DOHH2 (cell line): Measurements from ENCODE around the gene PTPRZ1.

Source experiments
- H3F3A ChIP-seq: fragments of 200-600 bp; sonication (generic), shearing (Covaris generic); 2 replicates; pipeline ENCODE4 v1.6.0; 2016; ENCODE audit warnings: antibody characterized with exemption, mild to moderate bottlenecking; ENCODE audit not compliant: control insufficient read depth, insufficient read depth
- H3K27ac ChIP-seq: fragments of 200-600 bp; sonication (generic); 2 replicates; pipeline ENCODE4 v1.5.1; 2014; ENCODE audit warnings: low read depth, mild to moderate bottlenecking, low read length, moderate library complexity
- H3K27me3 ChIP-seq: fragments of 200-600 bp; sonication (generic); 2 replicates; pipeline ENCODE4 v1.6.1; 2014; ENCODE audit warnings: mild to moderate bottlenecking, low read length, mixed read lengths; ENCODE audit not compliant: control insufficient read depth
- H3K36me3 ChIP-seq: fragments of 200-600 bp; sonication (generic); 2 replicates; pipeline ENCODE4 v1.6.1; 2014; ENCODE audit warnings: mild to moderate bottlenecking, low read length, moderate library complexity, mixed read lengths; ENCODE audit not compliant: control insufficient read depth
- H3K4me1 ChIP-seq: fragments of 200-600 bp; sonication (generic); 2 replicates; pipeline ENCODE4 v1.6.1; 2014; ENCODE audit warnings: mild to moderate bottlenecking, low read length, mixed read lengths; ENCODE audit not compliant: control insufficient read depth
- H3K4me2 ChIP-seq: fragments of 200-600 bp; sonication (generic); 2 replicates; pipeline ENCODE4 v1.6.0; 2014; ENCODE audit warnings: mild to moderate bottlenecking, low read length, moderate library complexity
- H3K4me3 ChIP-seq: fragments of 200-600 bp; sonication (generic); 2 replicates; pipeline ENCODE4 v1.5.1; 2014; ENCODE audit warnings: mild to moderate bottlenecking, low read length, mixed read lengths
- H3K79me2 ChIP-seq: fragments of 200-600 bp; sonication (generic); 2 replicates; pipeline ENCODE4 v1.6.1; 2014; ENCODE audit warnings: mild to moderate bottlenecking, low read length, mixed read lengths; ENCODE audit not compliant: control insufficient read depth
- H3K9me2 ChIP-seq: fragments of 200-600 bp; sonication (generic); replicated peaks from 2 replicates; pipeline ENCODE4 v1.6.1; 2014; ENCODE audit warnings: mild to moderate bottlenecking, low read length, mixed read lengths; ENCODE audit not compliant: control insufficient read depth
- H3K9me3 ChIP-seq: fragments of 200-600 bp; sonication (generic); 2 replicates; pipeline ENCODE4 v1.6.1; 2014; ENCODE audit warnings: antibody characterized with exemption, low read length, mixed read lengths; ENCODE audit not compliant: control insufficient read depth, insufficient read depth
- H4K20me1 ChIP-seq: fragments of 200-600 bp; sonication (generic); 2 replicates; pipeline ENCODE4 v1.6.0; 2014; ENCODE audit warnings: low read depth, mild to moderate bottlenecking, antibody characterized with exemption, low read length, moderate library complexity; ENCODE audit not compliant: control insufficient read depth, insufficient read depth
- CTCF ChIP-seq: fragments of 200-600 bp; sonication (generic); IDR thresholded peaks from one replicate; pipeline ENCODE4 v1.5.1; 2014; ENCODE audit warnings: antibody characterized with exemption, mild to moderate bottlenecking, low read depth, low read length; ENCODE audit not compliant: poor library complexity, severe bottlenecking
- EZH2phosphoT487 ChIP-seq: fragments of 200-600 bp; sonication (generic); IDR thresholded peaks from 2 replicates; pipeline ENCODE4 v1.6.1; 2017; ENCODE audit warnings: borderline replicate concordance, mild to moderate bottlenecking, antibody characterized with exemption, low read length, moderate library complexity, mixed read lengths

The PTPRZ1 gene

GRCh38 chr7:122063146-122063545 lies 190.2 kb downstream of the PTPRZ1 start:
- Histone ChIP-seq H3F3A (no peaks in the 10 kb centered on the region), H3K9me3 (no peaks in the 10 kb centered on the region), H3K9me2 (no peaks in the 10 kb centered on the region), H3K36me3 (no peaks in the 10 kb centered on the region), H3K79me2 (no peaks in the 10 kb centered on the region), H4K20me1 (no peaks in the 10 kb centered on the region), H3K4me1 (no peaks in the 10 kb centered on the region), H3K27ac (no peak overlapping the region), H3K4me2 (no peak overlapping the region), H3K27me3 (no peaks in the 10 kb centered on the region), H3K4me3 (no peak overlapping the region)
- TF ChIP-seq CTCF: no peak
- no peak for TF ChIP-seq EZH2phosphoT487

- Histone ChIP-seq H3K4me1 (no peaks in the 10 kb centered on the region), H3K9me2 (no peaks in the 10 kb centered on the region), H3K79me2 (no peaks in the 10 kb centered on the region), H3K4me2 (no peak overlapping the region), H3K9me3 (no peaks in the 10 kb centered on the region), H3K27me3 (no peaks in the 10 kb centered on the region), H3K36me3 (no peaks in the 10 kb centered on the region), H3K27ac (no peak overlapping the region), H3K4me3 (no peak overlapping the region), H3F3A (no peaks in the 10 kb centered on the region), H4K20me1 (no peaks in the 10 kb centered on the region)
- TF ChIP-seq CTCF: no peak
- TF ChIP-seq EZH2phosphoT487: no peak
These were observed 192.0 kb downstream of the PTPRZ1 start for GRCh38 chr7:122064971-122065370.

GRCh38 chr7:122067077-122067476 lies 194.1 kb downstream of the PTPRZ1 start:
- Histone ChIP-seq H3K36me3 (no peaks in the 10 kb centered on the region), H3K27me3 (no peaks in the 10 kb centered on the region), H3F3A (no peaks in the 10 kb centered on the region), H4K20me1 (no peaks in the 10 kb centered on the region), H3K4me2 (no peak overlapping the region), H3K79me2 (no peaks in the 10 kb centered on the region), H3K9me2 (no peaks in the 10 kb centered on the region), H3K4me3 (no peak overlapping the region), H3K27ac (no peak overlapping the region), H3K9me3 (no peaks in the 10 kb centered on the region), H3K4me1 (no peaks in the 10 kb centered on the region)
- TF ChIP-seq CTCF (no peak), EZH2phosphoT487 (no peak)

- H3K4me2 ChIP-seq: no peak overlapping the region
- no peaks in the 10 kb centered on the region for H3K27me3 ChIP-seq
- H3K9me3 ChIP-seq: no peaks in the 10 kb centered on the region
- H3F3A ChIP-seq: no peaks in the 10 kb centered on the region
- H3K36me3 ChIP-seq: no peaks in the 10 kb centered on the region
- no peak overlapping the region for H3K4me3 ChIP-seq
- no peak overlapping the region for H3K27ac ChIP-seq
- H3K9me2 ChIP-seq: no peaks in the 10 kb centered on the region
- TF ChIP-seq CTCF (no peak), EZH2phosphoT487 (no peak)
- H3K4me1 ChIP-seq: no peaks in the 10 kb centered on the region
- H4K20me1 ChIP-seq: no peaks in the 10 kb centered on the region
- H3K79me2 ChIP-seq: no peaks in the 10 kb centered on the region
These were observed 195.1 kb downstream of the PTPRZ1 start for GRCh38 chr7:122068046-122068445.
